NCI-H526 (cell line): ENCODE measurements around the gene SUCLG1.
"Not testable (repeated sequence)": the region's sequence is repeated elsewhere in the genome, so short reads cannot be mapped to it uniquely, and the experiment has no call there.

ENCODE experiments used
- DNase-seq, 2 experiments: peaks; one replicate each; lab custom pipeline; 2025; lab: John Stamatoyannopoulos, UW

SUCLG1 gene

GRCh38 chr2:84421197-84421596, 37.9 kb downstream of the SUCLG1 start:
- DNase-seq = no peak

- DNase-seq = no peak
These were observed 41.5 kb downstream of the SUCLG1 start for GRCh38 chr2:84417453-84418145.

- DNase-seq = no peak
These were observed 49.5 kb downstream of the SUCLG1 start for GRCh38 chr2:84409531-84409930.

GRCh38 chr2:84402111-84402510, 57.0 kb downstream of the SUCLG1 start:
- DNase-seq = not testable (repeated sequence)

- not testable (repeated sequence) for DNase-seq
These were observed 59.2 kb downstream of the SUCLG1 start for GRCh38 chr2:84399839-84400238.

GRCh38 chr2:84395820-84396219, 63.3 kb downstream of the SUCLG1 start:
- DNase-seq = no peak

- no peak for DNase-seq
These were observed 64.5 kb downstream of the SUCLG1 start for GRCh38 chr2:84394628-84395027.

- DNase-seq = no peak
These were observed 65.3 kb downstream of the SUCLG1 start for GRCh38 chr2:84393829-84394228.

- no peak for DNase-seq
These were observed 69.3 kb downstream of the SUCLG1 start for GRCh38 chr2:84389794-84390193.

GRCh38 chr2:84388921-84389490, 70.1 kb downstream of the SUCLG1 start:
- DNase-seq = no peak

- no peak for DNase-seq
These were observed 70.9 kb downstream of the SUCLG1 start for GRCh38 chr2:84388133-84388532.

- no peak for DNase-seq
These were observed 72.6 kb downstream of the SUCLG1 start for GRCh38 chr2:84386336-84387040.

GRCh38 chr2:84383271-84383670, 75.8 kb downstream of the SUCLG1 start:
- no peak for DNase-seq

- no peak for DNase-seq
These were observed 78.2 kb downstream of the SUCLG1 start for GRCh38 chr2:84380875-84381274.

GRCh38 chr2:84378960-84379359, 80.1 kb downstream of the SUCLG1 start:
- no peak for DNase-seq

GRCh38 chr2:84375020-84375419, 84.1 kb downstream of the SUCLG1 start:
- no peak for DNase-seq

GRCh38 chr2:84373866-84374265, 85.2 kb downstream of the SUCLG1 start:
- DNase-seq = no peak
